ENCODE measurements around the gene CFAP410. TPM values are rescaled to one million over a fixed set of nuclear protein-coding genes. Genes with fewer than 3 reads are reported as not detected.

Gene CFAP410
- total and polyA plus RNA-seq, 2 donors from 2014 or later: 23.3 to 45.3 TPM

DNA sequence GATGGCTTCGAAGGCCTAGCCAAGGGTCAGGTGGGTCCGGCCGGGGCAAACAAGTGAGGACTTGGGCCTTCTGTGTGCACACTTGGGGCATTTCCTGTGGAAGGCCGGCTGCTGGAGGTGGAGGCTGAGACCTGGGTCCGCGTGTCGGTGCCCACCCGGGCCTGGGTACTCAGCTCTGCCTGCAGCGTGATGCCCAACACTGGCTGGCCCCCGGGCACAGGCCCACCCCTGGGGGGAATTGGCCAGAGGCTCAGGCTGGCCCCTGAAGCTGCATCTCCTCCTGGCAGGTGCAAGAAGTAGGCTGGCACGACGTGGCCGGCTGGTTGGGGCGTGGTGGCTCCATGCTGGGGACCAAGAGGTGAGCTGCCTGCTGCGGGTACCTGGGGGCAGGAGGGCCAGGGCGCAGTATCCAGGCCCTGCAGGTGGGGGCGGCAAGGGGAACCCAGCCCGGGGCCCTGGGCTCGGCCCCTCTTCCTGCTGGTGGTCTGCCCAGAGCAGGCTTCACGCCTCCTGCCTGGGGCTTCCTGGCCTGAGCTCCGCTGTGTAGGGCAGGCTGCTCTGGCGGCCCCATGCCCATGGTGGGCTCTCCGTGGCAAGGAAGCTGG is 17.2 kb downstream of the CFAP410 start:
- no peaks in the 10 kb centered on the region for H3K4me1 ChIP-seq (ENCODE audit: control insufficient read depth in 2 of 3, insufficient read depth in 2 of 3, low read depth in 1 of 3, low read length in 3 of 3)
- DNase-seq (no peak), FAIRE-seq (no peak)
- intact Hi-C loops (cut with DNase I): no loop called here
- H3K4me3 ChIP-seq (ENCODE audit: low read length in 3 of 3): no peak overlapping the region
- H3K36me3 ChIP-seq (ENCODE audit: control insufficient read depth in 2 of 3, insufficient read depth in 3 of 3, low read length in 3 of 3): peaks cover 0 to 36% (median 17%) of the 10 kb centered on the region in 3 donors
- TF ChIP-seq, protein P1, sequence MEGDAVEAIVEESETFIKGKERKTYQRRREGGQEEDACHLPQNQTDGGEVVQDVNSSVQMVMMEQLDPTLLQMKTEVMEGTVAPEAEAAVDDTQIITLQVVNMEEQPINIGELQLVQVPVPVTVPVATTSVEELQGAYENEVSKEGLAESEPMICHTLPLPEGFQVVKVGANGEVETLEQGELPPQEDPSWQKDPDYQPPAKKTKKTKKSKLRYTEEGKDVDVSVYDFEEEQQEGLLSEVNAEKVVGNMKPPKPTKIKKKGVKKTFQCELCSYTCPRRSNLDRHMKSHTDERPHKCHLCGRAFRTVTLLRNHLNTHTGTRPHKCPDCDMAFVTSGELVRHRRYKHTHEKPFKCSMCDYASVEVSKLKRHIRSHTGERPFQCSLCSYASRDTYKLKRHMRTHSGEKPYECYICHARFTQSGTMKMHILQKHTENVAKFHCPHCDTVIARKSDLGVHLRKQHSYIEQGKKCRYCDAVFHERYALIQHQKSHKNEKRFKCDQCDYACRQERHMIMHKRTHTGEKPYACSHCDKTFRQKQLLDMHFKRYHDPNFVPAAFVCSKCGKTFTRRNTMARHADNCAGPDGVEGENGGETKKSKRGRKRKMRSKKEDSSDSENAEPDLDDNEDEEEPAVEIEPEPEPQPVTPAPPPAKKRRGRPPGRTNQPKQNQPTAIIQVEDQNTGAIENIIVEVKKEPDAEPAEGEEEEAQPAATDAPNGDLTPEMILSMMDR (IDR thresholded peaks at IDR 0.05; ENCODE audit: borderline replicate concordance, extremely low read depth, insufficient read depth): no peak
- no peaks in the 10 kb centered on the region for H3K27me3 ChIP-seq (ENCODE audit: control insufficient read depth, insufficient read depth, low read length)
- H3K9me3 ChIP-seq (ENCODE audit: control insufficient read depth in 2 of 3, insufficient read depth in 1 of 3, low read length in 3 of 3): no peaks in the 10 kb centered on the region
- H3K27ac ChIP-seq (ENCODE audit: low read depth in 2 of 2, low read length in 2 of 2): no peak overlapping the region
- H3K9ac ChIP-seq (ENCODE audit: low read length in 3 of 3): no peak overlapping the region

DNA sequence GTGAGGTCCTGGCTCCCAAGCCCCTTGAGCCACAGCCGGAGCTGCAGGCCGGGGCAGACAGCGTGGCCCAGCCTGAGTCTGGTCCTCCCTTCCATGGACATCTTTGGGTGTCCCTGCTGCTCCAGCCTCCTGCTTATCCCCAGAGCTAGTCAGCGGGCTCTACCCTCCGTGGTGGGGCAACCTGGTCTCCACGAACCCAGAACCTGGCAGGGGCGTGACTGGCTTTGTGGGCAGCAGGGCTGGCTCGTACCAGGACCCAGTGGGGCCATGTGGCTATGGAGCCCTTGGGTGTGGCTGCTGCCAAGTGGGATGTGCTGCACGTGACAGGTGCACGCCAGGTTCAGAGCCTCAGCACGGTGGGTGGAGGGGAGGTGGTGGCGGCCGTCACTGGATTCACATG is 18.3 kb downstream of the CFAP410 start:
- H3K27ac ChIP-seq (ENCODE audit: low read depth in 2 of 2, low read length in 2 of 2): no peak overlapping the region
- FAIRE-seq (no peak), DNase-seq (no peak)
- intact Hi-C loops (cut with DNase I): no loop called here
- no peaks in the 10 kb centered on the region for H3K27me3 ChIP-seq (ENCODE audit: control insufficient read depth, insufficient read depth, low read length)
- TF ChIP-seq, protein P1 (IDR thresholded peaks at IDR 0.05; ENCODE audit: borderline replicate concordance, extremely low read depth, insufficient read depth): no peak
- H3K4me3 ChIP-seq (ENCODE audit: low read length in 3 of 3): no peak overlapping the region
- H3K4me1 ChIP-seq (ENCODE audit: control insufficient read depth in 2 of 3, insufficient read depth in 2 of 3, low read depth in 1 of 3, low read length in 3 of 3): no peaks in the 10 kb centered on the region
- no peaks in the 10 kb centered on the region for H3K9me3 ChIP-seq (ENCODE audit: control insufficient read depth in 2 of 3, insufficient read depth in 1 of 3, low read length in 3 of 3)
- H3K36me3 ChIP-seq (ENCODE audit: control insufficient read depth in 2 of 3, insufficient read depth in 3 of 3, low read length in 3 of 3): peaks cover 0 to 39% (median 17%) of the 10 kb centered on the region in 3 donors
- no peak overlapping the region for H3K9ac ChIP-seq (ENCODE audit: low read length in 3 of 3)

DNA sequence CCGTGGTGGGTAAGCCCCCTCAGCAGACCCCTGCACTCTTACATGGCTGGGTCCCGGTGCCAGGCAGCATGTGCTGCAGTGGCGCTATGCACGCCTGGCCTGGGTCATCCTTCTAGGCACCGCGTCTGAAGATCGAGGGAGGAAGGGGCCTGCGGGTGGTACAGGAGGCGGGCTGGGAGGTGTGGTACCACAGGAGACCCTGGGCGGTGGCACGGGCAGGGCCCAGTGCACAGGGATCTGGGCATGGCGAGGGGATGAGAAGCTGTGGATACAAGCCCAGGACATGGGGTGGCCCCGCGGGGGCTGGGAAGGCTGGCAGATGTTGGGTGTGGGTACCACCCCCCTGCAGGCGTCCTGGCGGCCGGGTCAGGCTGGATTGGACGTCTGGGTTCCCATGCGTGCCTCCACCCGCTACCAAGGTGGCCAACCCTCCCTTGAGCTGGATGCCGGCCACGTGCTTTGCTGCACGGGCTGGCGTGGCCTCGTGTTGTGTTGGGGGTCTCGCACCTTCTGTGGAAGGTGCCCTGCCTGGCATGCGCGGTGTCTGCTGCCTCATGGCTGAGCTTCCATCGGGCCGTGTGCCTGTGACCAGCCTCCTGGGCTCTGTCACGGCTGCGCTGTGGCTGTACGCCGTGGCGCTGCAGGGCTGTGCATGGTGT is 19.7 kb downstream of the CFAP410 start:
- TF ChIP-seq, protein P1 (IDR thresholded peaks at IDR 0.05; ENCODE audit: borderline replicate concordance, extremely low read depth, insufficient read depth): no peak
- Histone ChIP-seq H3K4me1 (ENCODE audit: control insufficient read depth in 2 of 3, insufficient read depth in 2 of 3, low read depth in 1 of 3, low read length in 3 of 3) (no peaks in the 10 kb centered on the region), H3K27ac (ENCODE audit: low read depth in 2 of 2, low read length in 2 of 2) (no peak overlapping the region), H3K9me3 (ENCODE audit: control insufficient read depth in 2 of 3, insufficient read depth in 1 of 3, low read length in 3 of 3) (no peaks in the 10 kb centered on the region), H3K4me3 (ENCODE audit: low read length in 3 of 3) (no peak overlapping the region), H3K9ac (ENCODE audit: low read length in 3 of 3) (no peak overlapping the region), H3K36me3 (ENCODE audit: control insufficient read depth in 2 of 3, insufficient read depth in 3 of 3, low read length in 3 of 3) (peaks cover 0 to 36% (median 15%) of the 10 kb centered on the region in 3 donors), H3K27me3 (ENCODE audit: control insufficient read depth, insufficient read depth, low read length) (no peaks in the 10 kb centered on the region)
- FAIRE-seq: no peak
- intact Hi-C loops (cut with DNase I): no loop called here
- no peak for DNase-seq

Measured in kidney (tissue), 14 donors.